PFSK-1 (cell line): ENCODE measurements around the gene OPA3.

Experiments
- FOXP2 ChIP-seq: optimal IDR thresholded peaks from 2 replicates; pipeline ENCODE3; 2011; ENCODE audit warnings: borderline replicate concordance, control low read depth, inconsistent platforms; ENCODE audit not compliant: insufficient read depth; ENCODE audit errors: extremely low read length, extremely low read depth
- POLR2AphosphoS5 ChIP-seq: IDR thresholded peaks from 2 replicates; pipeline ENCODE4 v1.6.1; 2012; ENCODE audit warnings: low read depth, mild to moderate bottlenecking, control low read depth, low read length, moderate library complexity
- REST ChIP-seq, 2 experiments: IDR thresholded peaks; 2 replicates each; pipeline versions ENCODE4 v1.6.1 to v1.8.0; 2011 to 2012; ENCODE audit warnings: low read depth in 2 of 2, low read length in 2 of 2, control low read depth in 1 of 2, inconsistent platforms in 1 of 2, mild to moderate bottlenecking in 1 of 2, moderate library complexity in 1 of 2; ENCODE audit not compliant: insufficient read depth in 1 of 2
- SIN3A ChIP-seq: IDR thresholded peaks from 2 replicates; pipeline ENCODE4 v1.6.1; 2012; ENCODE audit warnings: mild to moderate bottlenecking, low read length, moderate library complexity, borderline replicate concordance; ENCODE audit not compliant: insufficient read depth
- TAF1 ChIP-seq: IDR thresholded peaks from 2 replicates; pipeline ENCODE4 v1.6.1; 2012; ENCODE audit warnings: low read length, control low read depth, borderline replicate concordance; ENCODE audit not compliant: insufficient read depth

OPA3 gene

GRCh38 chr19:45574526-45574925, 10.1 kb downstream of the OPA3 start:
- TF ChIP-seq FOXP2 (no peak), TAF1 (no peak), SIN3A (no peak), REST (IDR thresholded peaks at IDR 0.05; ENCODE audit: insufficient read depth in 1 of 2, low read depth in 2 of 2, low read length in 2 of 2) (no peak), POLR2AphosphoS5 (no peak)

- TF ChIP-seq FOXP2 (no peak), SIN3A (no peak), TAF1 (no peak), POLR2AphosphoS5 (no peak), REST (IDR thresholded peaks at IDR 0.05; ENCODE audit: insufficient read depth in 1 of 2, low read depth in 2 of 2, low read length in 2 of 2) (no peak)
Measured at GRCh38 chr19:45571457-45572220, 13.0 kb downstream of the OPA3 start.

GRCh38 chr19:45569619-45570421, 14.8 kb downstream of the OPA3 start:
- TF ChIP-seq POLR2AphosphoS5 = no peak
- TF ChIP-seq FOXP2 = no peak
- no peak for TF ChIP-seq SIN3A
- TF ChIP-seq TAF1 = no peak
- TF ChIP-seq REST (IDR thresholded peaks at IDR 0.05; ENCODE audit: insufficient read depth in 1 of 2, low read depth in 2 of 2, low read length in 2 of 2) = no peak

GRCh38 chr19:45568732-45569131, 15.9 kb downstream of the OPA3 start:
- no peak for TF ChIP-seq SIN3A
- no peak for TF ChIP-seq POLR2AphosphoS5
- no peak for TF ChIP-seq FOXP2
- no peak for TF ChIP-seq REST (IDR thresholded peaks at IDR 0.05; ENCODE audit: insufficient read depth in 1 of 2, low read depth in 2 of 2, low read length in 2 of 2)
- TF ChIP-seq TAF1 = no peak
